GM18861 (cell line): Measurements from ENCODE around the gene BBIP1.

Experiments used
- ATAC-seq: cut with Tn5 transposase; IDR thresholded peaks from one replicate; pipeline ENCODE4 v1.9.1; 2021; ENCODE audit not compliant: unreplicated experiment

BBIP1 gene, protein sequence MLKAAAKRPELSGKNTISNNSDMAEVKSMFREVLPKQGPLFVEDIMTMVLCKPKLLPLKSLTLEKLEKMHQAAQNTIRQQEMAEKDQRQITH

DNA sequence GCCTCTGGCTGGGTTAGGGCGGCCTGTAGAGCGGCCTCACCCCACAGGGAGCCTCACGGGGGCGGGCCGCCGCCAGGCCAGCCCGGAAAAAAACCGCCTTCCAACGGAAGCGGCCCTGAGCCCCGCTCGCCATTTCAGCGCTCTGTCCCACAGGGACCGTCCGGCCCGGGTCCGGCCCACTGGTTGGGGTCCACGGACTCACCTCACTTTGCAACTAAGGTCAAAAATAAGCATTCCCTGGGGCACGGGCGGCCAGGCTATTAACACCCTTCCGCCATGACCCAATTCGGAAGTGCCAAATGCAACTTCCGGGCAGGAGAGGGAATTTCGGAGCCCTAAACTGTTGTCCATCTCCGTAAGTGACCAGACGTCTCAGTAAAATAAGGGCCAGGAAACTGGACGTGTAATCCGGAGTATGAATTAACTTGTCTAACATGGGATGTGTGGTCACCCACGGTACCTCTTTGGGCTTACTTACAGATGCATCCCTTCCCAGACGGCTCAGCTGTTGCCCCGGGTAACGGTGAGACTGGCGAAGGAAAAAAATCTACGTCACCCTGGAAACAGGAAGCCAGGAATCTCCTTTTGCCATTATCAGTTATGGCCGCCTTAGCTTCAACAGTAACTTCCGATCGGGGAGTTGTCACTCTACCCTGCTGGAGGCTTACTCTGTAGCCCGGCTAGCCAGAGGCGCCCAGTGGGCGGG is at the start of gene BBIP1:
TSS of gene BBIP1 (minus strand) at position 538 of the 706 bp plus-strand sequence. CDS start 1,023 bp downstream, outside the sequence.
- peak; percentile 77 for ATAC-seq

DNA sequence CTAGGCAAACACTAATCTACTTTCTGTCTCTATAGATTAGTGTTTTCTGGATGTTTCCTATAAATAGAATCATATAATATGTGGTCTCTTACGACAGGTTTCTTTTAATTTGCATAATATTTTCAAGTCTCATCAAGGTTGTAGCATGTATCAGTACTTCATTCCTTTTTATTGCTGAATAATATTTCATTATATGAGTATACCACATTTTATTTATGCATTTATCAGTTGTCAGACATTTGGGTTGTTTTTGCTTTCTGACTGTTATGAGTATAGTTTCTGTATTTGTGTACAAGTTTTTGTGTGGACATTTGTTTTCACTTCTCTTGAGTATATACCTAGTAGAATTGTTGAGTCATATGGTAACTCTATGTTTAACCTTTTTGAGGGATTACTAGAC is 48.7 kb upstream of the BBIP1 start:
- peak; percentile 44 for ATAC-seq

DNA sequence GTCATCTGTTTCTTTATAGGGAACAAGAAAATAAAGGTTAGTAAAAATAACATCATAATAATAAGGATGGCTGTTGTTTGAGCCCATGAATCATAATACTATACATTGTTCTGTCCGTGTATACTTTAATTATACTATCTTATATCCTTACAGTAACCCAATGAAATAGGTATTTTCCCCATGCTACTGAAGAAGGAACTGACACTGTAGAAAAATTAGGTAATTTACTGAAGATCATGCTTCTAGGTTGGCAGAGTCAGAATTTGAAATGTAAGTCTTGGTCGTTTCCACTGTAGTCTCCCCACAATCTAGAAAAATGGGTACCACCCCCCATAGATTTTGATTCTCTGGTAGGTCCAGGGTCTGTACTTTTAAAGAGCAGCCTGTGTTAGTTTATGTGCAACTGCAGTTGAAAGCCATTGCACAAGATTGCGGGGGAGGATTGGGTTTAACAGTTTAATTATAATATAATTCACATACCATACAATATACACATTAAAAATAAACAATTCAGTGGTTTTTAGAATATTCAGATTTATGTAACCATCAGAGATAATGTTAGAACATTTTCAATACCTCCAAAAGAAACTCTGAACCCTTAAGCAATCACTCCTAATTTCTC is 48.1 kb upstream of the BBIP1 start:
- no peak for ATAC-seq

DNA sequence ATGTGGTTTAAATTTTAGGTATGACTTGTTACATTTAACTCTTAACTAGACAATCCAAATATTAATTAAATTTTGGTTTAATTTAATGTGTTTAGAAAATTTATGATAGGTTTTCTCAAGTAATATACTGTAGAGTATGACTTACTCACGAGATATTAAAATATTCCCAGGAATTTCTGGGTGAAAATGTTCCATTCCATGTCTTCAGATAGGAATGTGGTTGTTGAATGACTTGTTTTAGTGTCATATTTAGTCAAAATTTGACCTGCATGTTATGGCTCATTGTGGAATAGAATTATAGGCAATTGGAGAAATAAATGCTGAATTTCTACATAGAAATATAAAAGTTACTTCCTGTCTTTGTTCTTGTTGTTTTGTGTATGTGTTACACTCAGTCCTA is 47.2 kb upstream of the BBIP1 start:
- no peak for ATAC-seq

DNA sequence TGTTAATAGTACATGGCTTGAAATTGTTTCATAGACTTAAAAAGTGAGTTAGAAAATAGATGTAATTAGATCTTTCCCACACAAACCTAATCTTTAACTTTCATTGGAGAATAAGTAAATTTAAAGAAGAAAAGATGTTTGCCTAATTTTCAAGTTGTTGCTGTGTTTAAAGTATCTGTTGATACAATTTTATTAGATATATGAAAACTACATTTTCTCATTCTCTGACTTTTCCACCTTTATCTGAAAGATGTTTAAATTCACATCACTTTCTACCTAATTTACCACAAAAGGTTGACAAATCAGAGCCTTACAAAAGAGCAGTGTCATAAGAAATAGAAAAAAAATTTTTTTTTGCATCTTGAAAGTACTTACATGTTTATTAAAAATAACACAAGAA is 46.2 kb upstream of the BBIP1 start:
- no peak for ATAC-seq

DNA sequence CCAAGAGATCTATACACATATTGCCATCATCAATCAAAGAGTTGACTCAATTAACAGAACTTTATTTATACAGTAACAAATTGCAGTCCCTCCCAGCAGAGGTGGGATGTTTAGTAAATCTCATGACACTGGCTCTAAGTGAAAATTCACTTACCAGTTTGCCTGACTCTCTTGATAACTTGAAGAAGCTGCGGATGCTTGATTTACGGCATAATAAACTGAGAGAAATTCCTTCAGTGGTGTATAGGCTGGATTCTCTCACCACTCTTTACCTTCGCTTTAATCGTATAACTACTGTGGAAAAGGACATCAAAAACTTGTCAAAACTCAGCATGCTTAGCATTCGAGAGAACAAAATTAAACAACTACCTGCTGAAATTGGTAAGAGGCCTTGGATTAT is 45.7 kb upstream of the BBIP1 start:
- ATAC-seq, result no peak

DNA sequence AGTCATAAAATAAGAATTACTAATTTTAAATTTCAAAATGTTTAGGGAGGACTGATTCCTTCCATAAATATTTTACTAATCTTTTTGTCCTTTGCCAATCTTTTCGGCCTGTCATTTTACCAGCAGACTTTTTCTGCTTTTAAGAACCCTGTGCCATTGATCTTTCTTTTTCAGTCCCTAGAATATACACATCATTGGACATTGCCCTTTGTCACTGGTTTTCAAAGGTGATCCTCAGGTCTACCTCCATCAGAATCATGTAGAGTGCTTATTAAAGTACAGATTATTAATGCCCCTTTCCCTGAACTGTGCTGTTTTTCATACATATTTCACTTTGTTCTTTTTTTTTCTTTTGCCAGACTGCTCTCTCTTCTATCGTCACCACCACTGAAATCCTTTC is 44.2 kb upstream of the BBIP1 start:
- no peak for ATAC-seq

DNA sequence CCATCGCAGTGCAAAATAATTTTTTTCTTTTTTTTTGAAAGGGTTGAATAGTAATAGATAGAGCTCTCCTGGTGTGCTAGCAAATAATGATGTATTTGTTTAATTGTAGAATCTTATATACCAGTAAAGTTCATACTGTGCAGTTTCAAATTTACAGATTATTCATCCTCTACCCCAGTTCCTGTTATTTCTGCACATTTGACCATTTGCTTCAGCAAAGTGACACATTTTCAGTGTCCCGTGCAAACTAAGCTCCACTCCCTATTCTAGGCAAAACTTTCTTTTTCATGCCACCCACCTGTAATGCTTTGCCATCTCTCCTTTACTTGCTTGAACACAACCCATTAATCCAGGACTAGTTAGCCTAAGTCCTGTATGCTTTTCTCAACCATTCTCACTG is 43.5 kb upstream of the BBIP1 start:
- no peak for ATAC-seq

DNA sequence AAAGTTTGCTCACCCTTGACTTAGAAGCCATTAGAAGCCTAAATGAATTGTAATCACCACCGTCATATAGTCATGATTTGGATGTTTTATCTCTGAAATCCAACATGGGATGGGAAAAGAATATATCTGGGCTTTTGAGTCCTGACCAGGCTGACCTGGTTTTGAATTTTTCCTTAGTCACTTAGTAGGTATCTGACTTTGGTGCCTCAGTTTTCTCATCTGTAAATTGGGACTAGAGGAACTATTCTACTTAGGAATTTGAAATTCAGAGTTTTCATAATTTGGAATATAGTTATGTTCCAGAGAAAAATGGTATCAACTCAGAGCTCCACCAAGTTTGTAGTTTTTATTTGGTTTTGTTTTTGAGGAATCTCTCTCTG is 41.3 kb upstream of the BBIP1 start:
- no peak for ATAC-seq

DNA sequence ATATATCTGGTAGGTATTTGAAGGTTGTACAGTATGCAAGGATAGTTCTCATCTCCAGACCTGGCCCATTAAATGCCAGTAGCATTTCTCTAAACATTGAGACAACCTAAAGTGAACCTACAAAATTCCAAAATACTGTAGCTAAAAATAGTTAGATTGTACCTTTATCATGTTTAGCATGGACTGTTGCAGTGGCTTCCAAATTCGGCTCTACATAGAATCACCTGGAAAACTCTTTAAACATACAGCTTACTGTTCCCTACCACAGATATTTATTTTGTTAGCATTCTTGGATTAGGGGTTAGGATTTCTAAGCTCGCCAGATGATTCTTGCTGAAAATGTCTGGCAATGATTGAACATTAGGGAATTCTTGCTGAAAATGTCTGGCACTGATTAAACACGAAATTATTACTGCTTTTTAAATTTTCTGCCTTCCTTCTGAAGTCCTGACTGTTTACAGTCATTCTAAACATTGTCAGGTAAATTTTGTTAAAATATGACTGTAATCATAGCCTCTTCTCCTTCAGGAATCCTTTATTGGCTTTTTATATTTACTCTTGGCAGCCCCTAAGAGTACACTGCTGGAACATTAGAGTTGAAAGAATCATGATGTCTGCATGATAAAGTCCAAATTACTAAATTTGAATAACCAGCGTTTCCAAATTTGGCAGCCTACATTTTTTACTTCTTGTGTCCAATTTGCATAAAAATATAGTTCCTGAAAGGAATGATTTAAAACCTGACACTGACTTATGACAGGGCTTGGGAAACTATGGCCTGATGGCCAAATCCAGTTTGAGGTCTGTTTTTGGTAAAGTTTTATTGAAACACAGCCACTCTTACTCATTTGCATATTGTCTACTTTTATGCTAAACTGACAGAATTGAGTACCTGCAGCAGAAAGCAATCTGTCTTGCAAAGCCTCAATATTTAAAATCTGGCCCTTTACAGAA is 40.7 kb upstream of the BBIP1 start:
- ATAC-seq, result no peak

DNA sequence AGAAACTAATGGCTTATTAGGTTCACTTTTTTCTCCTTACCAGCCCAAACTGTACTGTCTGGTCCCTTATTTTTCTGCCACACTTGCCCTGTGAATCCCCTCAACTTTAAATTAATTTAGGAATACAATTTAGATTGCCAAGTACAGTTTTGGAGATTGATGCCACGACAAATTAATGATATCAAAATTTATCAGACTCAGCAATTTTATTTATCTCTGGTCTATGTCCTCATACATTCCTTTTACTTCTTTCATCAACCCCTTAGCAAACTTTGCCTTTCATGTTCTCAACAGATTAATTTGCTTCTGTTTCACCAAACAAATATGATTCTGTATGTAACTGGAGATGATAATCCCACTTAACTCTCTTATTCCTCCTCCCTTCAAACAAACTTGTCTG is 38.6 kb upstream of the BBIP1 start:
- ATAC-seq, result no peak

DNA sequence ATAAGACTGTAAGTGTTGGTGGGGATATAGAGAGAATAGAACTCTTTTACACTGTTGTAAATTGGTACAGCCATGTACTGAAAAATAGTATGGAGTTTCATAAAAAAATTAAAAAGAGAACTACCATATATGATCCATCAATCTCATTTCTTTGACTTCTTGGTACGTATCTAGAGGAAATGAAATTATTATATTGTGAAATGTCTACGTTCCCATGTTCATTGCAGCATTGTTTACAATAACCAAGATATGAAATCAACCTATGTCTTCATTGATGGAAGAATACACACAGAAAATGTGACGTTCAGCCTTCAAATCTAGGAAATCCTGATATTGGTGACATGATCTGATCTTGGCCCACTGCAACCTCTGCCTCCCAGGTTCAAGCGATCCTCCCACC is 32.4 kb upstream of the BBIP1 start:
- ATAC-seq, result no peak

DNA sequence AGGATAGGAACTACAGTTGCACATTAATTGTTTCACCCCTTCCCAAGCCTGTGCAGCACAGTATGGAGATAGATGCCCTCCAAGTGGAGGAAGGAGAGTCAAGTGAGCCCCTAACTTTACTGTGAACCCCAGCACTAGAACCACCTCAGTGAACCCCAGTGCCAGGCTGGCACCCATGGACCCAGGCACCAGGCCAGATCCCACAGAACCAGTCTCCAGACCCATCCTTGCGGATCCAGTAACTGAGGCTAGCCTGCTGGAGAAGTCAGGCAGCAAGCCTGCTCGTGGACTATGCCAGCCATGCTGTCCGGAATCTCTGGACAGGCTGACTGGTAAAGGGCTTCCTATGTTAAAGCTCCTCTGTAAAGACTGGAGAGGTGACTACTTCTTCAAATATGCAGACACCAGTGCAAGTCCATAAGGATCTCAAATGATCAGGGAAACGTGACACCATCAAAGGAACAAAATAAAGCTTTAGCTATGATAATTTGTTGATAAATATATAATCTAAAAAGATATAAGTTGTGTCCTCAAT is 28.1 kb upstream of the BBIP1 start:
- no peak for ATAC-seq

DNA sequence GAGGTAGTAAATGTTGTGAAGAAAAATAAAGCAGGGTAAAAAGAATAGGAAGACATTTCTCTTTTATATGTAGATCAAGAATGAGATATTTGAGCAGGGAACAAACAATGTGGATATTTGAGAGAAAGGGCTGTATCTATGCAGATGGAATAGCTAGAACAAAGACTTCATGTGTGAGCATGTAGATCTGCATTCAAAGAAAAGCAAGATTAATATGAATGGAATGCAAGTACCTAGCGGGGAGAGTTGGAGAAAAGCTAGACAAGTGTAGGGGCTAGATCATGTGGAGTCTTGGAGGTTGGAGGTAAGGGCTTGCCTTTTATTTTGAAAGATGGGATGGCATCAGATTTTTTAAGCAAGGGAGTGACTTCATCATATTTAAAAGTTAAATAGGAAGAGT is 27.5 kb upstream of the BBIP1 start:
- no peak for ATAC-seq

DNA sequence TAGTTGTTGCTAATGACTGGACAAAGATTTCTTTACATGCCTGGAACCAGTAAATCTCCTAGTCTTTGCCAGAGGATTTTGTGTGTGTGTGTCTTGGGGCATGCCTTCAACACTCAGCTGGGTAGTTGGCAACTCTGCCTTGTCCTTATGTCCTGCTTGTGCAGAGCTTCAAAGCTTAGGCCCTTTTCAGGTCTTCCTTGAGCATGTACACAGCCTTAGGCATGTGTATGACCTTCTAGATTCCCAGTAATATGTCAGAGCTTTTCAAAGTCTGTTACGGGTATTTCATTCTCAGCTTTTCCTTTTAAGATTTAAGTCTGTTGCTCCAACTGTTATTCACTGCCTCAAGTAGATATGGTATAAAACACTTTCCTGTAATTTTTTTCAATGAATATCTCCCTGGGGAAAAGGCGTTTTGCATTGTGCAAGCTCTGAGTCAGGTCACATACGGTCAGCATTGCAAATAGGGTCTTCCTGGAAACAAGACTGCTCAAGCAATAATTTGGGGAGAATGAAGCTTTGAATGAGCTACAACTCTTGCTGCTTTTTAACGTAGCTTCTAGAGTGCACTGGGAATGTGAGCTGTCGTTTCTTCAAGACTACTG is 25.9 kb upstream of the BBIP1 start:
- ATAC-seq, result no peak

DNA sequence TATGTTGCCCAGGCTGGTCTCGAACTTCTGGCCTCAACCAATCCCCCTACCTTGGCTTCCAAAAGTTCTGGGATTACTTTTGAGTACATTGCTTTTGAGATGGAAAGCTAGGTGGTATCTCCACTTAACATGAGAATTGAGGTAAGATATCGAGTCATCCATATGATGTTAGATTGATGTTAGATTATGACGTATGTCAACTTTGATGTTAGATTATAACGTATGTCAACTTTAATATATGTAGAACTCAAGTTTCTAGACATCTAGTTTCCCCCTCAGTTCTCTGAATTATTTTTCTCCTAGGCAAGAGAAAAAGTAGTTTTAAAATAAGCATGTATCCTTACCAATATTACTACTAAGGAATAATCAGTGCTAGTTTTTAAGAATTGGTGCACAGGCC is 20.4 kb upstream of the BBIP1 start:
- ATAC-seq, result no peak

DNA sequence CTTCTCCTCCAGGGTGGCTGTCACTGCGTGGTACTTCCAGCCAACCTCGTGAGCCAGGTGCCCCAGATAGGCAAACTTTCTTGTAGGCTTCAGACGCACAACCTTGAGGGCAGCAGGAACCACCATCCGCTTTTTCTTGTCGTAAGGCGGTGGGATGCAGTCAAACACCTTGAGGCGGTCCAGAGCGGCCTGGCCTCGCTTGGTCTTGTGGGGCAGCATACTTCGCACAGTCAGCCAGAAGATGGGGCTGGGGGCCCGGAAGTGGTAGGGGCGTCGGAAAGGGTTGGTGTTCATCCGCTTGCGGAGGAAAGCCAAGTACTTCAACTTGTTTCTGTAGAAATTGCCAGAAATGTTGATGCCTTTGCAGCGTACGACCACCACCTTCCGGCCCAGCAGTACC is 17.8 kb upstream of the BBIP1 start:
- no peak for ATAC-seq

DNA sequence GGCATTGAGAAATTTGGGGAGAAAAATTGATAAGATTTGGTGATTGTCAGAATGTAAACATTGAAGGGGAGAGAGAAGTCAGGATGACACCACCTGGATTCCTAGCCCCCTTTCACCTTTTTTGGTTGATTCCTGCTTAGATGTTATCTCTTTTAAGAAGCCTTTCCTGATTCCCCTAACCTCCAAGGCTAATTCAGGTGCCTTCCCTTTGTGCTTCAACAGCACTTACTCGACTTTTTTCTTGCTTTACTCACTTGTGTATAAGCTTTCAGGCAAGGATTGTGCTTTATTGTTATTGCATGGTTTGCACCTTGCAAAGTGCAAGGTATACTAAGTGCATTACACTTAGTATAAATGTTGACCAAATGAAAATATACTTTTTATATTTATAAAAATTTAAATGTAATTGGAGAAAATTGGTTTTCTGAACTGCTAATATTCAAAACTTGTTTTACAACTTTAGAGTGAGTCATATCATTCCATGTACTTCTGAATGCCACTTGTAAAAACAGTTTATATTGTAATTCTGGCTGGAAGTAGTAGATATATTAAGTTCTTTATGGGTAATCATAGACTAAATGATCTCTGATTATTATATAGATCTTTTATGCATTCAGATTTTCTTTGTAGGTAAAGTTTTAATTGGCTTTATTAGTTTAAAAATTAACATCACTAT is 13.7 kb upstream of the BBIP1 start:
- no peak for ATAC-seq

DNA sequence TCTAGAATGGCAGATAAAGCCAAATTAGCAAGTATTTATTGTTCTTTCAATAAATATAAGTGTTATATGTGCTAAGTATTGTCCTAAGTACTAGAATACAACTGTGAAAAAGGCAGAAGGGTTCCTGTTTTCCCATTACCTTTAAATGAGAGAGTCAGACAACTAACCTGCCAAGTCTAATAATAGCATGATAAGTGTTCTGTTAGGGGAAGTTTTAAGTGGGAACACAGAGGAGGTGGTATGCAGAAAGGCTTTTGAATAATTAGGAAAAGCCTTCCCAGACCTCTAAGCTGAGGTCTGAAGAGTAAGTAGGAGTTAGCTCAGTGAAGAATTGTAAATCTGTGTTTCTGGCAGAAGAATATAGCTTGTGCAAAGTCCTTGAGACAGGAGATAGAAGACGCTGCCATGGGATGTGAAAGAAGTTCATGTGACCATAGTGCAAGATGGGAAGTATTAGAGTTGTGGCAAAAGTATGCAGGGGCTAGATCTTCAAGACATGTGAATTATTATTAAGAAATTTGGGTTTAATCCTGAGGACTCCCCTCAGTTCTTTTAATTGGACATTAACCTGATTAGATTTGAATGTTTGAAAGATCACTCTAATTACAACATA is 12.9 kb upstream of the BBIP1 start:
- no peak for ATAC-seq

DNA sequence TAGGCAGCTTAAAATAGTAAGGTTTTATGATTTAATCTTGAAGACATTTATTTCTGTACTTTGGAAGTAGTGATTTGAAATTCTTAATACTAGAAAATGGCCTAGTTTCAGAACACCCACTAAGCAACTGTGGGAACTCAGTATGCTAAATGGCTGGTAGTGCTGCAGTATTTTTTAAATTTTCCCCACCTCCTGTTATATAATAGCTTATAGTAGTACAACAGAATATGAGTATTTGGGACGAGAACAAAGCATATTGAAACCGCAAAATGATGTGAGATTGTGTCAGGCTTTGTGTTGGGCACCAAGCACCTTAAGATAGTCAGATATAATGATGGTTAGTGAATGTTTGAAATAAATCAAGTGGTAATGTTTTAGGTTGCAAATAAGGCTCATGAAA is 8.5 kb upstream of the BBIP1 start:
- ATAC-seq, result no peak
